K562 treated with DMSO at 1 percent for 24 hours (cell line): Measurements from ENCODE around the gene CPEB2. TPM values are rescaled to one million over a fixed set of nuclear protein-coding genes. Genes with fewer than 3 reads are reported as not detected.

Experiments used
- total RNA-seq: library from RNA; unstranded; fragments of 300-600 nt; gene quantifications from 2 replicates; pipeline ENCODE4 v1.2.3, GENCODE V29; 2022; ENCODE audit warnings: low read depth; ENCODE audit not compliant: insufficient read depth

CPEB2 gene
- 1.5 and 1.7 TPM in 2 replicates for total RNA-seq

GRCh38 chr4:15001869-15002658 lies at the start of gene CPEB2:
CPEB2 (plus strand) TSS chr4:15002481; CDS start chr4:15002674, 193 bp downstream.

